Measurements from ENCODE around the gene F2RL1.

GRCh38 chr5:76859591-76860247 lies 40.9 kb downstream of the F2RL1 start:
- TF ChIP-seq ZNF501 (CRISPR knock-in tag; IDR thresholded peaks at IDR 0.05): no peak
- TF ChIP-seq ZNF576 (CRISPR knock-in tag; IDR thresholded peaks at IDR 0.05): no peak

All from HepG2 (cell line).